RWPE2 (cell line): ENCODE results near the gene TMEM79.

ENCODE experiments used
- ATAC-seq: fragments of 200-7000 bp; cut with Tn5 transposase; 3 replicates; pipeline ENCODE4 v1.9.1; 2021; ENCODE audit warnings: low read depth
- DNase-seq: peaks from one replicate; pipeline ENCODE4 v3.0.0-alpha.2; 2020; ENCODE audit warnings: low spot score
- H3K27ac ChIP-seq: fragments of 450-650 bp; 2 replicates; pipeline ENCODE4 v1.5.1; 2017; ENCODE audit warnings: mild to moderate bottlenecking; ENCODE audit not compliant: poor library complexity, severe bottlenecking
- H3K27me3 ChIP-seq: fragments of 250-450 bp; sonication (Bioruptor Pico); 2 replicates; pipeline ENCODE4 v1.5.1; 2021; ENCODE audit warnings: mild to moderate bottlenecking, moderate library complexity; ENCODE audit not compliant: insufficient read depth, poor library complexity, severe bottlenecking
- H3K36me3 ChIP-seq: fragments of 250-450 bp; sonication (Bioruptor Pico); 2 replicates; pipeline ENCODE4 v1.5.1; 2020; ENCODE audit warnings: low read depth, mild to moderate bottlenecking, moderate library complexity
- H3K4me1 ChIP-seq: fragments of 250-450 bp; sonication (Bioruptor Pico); 2 replicates; pipeline ENCODE4 v1.5.1; 2021; ENCODE audit warnings: mild to moderate bottlenecking, moderate library complexity; ENCODE audit not compliant: insufficient read depth, poor library complexity, severe bottlenecking
- H3K4me3 ChIP-seq: fragments of 250-450 bp; sonication (Bioruptor Pico); 2 replicates; pipeline ENCODE4 v1.5.1; 2021; ENCODE audit warnings: mild to moderate bottlenecking, moderate library complexity; ENCODE audit not compliant: severe bottlenecking
- H3K9me3 ChIP-seq: fragments of 250-450 bp; sonication (Bioruptor Pico); 2 replicates; pipeline ENCODE4 v1.5.1; 2021; ENCODE audit warnings: mild to moderate bottlenecking, moderate library complexity; ENCODE audit not compliant: severe bottlenecking
- TF ChIP-seq, protein P1 (sequence below): fragments of 450-650 bp; IDR thresholded peaks from one replicate; pipeline ENCODE4 v1.5.1; 2017; ENCODE audit warnings: mild to moderate bottlenecking, moderate library complexity; ENCODE audit not compliant: poor library complexity, severe bottlenecking

TMEM79 gene

DNA sequence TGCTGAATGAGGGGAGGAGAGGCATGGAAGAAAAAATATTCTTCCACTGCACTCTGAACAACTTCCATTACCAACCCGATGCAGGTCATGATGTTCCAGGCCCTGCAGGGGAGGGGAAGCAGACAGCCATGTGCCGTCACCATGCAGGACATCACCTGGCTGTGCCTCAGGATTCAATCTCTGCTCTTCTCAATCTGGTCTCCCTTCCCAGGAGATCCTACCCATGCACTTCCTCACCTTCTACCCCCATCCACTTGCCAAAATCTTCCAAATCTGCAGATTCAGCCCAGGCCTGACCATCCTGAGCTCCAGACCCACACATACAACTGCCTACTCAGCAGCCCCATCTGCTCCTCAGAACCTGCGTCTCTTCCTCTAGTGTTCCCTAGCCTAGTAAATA, 30.5 kb upstream of the TMEM79 start:
- Histone ChIP-seq H3K4me1 (no peaks in the 10 kb centered on the region), H3K4me3 (no peak overlapping the region), H3K27ac (no peak overlapping the region), H3K9me3 (no peaks in the 10 kb centered on the region), H3K36me3 (peaks cover 77% of the 10 kb centered on the region), H3K27me3 (no peaks in the 10 kb centered on the region)
- ATAC-seq (no peak), DNase-seq (no peak)
- TF ChIP-seq, protein P1, sequence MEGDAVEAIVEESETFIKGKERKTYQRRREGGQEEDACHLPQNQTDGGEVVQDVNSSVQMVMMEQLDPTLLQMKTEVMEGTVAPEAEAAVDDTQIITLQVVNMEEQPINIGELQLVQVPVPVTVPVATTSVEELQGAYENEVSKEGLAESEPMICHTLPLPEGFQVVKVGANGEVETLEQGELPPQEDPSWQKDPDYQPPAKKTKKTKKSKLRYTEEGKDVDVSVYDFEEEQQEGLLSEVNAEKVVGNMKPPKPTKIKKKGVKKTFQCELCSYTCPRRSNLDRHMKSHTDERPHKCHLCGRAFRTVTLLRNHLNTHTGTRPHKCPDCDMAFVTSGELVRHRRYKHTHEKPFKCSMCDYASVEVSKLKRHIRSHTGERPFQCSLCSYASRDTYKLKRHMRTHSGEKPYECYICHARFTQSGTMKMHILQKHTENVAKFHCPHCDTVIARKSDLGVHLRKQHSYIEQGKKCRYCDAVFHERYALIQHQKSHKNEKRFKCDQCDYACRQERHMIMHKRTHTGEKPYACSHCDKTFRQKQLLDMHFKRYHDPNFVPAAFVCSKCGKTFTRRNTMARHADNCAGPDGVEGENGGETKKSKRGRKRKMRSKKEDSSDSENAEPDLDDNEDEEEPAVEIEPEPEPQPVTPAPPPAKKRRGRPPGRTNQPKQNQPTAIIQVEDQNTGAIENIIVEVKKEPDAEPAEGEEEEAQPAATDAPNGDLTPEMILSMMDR, result no peak

DNA sequence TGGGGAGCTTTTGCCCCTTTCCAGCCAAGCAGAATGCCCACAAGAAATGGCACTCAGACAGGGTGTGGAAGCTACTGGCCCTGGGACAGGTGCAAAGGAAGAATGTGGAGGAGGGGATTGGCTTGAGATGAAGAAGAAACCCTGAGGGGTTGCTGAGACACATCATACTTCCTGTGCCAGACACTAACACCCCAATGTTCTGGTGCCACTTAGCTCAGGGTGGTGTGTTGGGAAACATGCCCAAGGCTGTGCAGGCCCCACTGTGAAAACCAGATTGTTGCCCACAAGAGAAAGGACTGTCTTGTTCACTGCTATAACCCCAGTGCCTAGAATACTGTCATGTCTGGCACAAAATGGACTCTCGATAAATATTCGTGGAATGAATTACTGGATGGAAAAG, 26.4 kb upstream of the TMEM79 start:
- Histone ChIP-seq H3K27ac (no peak overlapping the region), H3K36me3 (peaks cover 97% of the 10 kb centered on the region), H3K4me3 (no peak overlapping the region), H3K9me3 (no peaks in the 10 kb centered on the region), H3K27me3 (no peaks in the 10 kb centered on the region), H3K4me1 (peaks cover 14% of the 10 kb centered on the region)
- DNase-seq, result no peak
- TF ChIP-seq, protein P1, result no peak
- no peak for ATAC-seq

DNA sequence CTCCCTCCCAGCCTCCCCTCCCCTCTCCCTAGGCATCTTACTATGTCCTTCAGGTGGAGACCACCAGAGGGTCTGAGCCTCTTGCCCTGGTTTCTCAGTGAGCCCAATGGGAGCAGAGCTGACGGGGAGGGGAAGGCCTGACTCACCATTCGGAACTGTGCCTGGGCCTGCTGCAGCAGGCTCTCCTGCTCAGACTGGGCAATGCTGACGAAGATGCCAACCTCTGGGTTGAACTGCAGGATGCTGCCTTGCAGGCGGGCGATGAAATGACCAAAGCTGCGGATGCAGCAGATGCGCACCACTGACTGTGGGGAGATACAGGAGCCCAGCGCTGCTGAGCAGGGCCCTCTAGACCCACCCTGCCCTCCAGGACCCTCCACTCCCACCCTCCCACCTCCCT, 25.3 kb upstream of the TMEM79 start:
- peak; percentile 68 for ATAC-seq
- DNase-seq, result no peak
- Histone ChIP-seq H3K27me3 (no peaks in the 10 kb centered on the region), H3K27ac (no peak overlapping the region), H3K36me3 (peaks cover 97% of the 10 kb centered on the region), H3K4me3 (no peak overlapping the region), H3K9me3 (no peaks in the 10 kb centered on the region), H3K4me1 (peaks cover 25% of the 10 kb centered on the region)
- TF ChIP-seq, protein P1, result no peak

DNA sequence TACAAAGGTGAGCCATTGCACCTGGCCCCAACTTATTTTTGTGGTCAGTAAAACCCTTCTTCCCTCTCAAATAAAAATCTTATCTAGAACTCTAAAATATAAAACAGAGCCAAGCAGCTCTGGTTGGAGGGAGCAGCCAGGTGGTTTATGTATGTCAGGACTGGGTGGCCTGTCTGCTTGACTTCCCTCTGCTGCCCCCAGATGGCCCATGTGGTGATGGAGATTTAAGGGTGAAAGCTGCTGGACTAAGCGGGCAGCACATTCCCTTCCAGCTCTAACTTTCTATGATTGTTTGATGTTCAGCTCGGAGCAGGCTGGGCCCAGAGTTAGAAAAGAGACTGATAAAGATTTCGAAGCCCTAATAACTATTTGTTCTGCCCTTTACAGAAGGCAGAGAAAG, 24.3 kb upstream of the TMEM79 start:
- ATAC-seq, result no peak
- no peak overlapping the region for H3K4me3 ChIP-seq
- TF ChIP-seq, protein P1, result no peak
- H3K36me3 ChIP-seq, result peaks cover 96% of the 10 kb centered on the region
- H3K27ac ChIP-seq, result no peak overlapping the region
- H3K27me3 ChIP-seq, result no peaks in the 10 kb centered on the region
- H3K9me3 ChIP-seq, result no peaks in the 10 kb centered on the region
- DNase-seq, result no peak
- peaks cover 25% of the 10 kb centered on the region for H3K4me1 ChIP-seq

DNA sequence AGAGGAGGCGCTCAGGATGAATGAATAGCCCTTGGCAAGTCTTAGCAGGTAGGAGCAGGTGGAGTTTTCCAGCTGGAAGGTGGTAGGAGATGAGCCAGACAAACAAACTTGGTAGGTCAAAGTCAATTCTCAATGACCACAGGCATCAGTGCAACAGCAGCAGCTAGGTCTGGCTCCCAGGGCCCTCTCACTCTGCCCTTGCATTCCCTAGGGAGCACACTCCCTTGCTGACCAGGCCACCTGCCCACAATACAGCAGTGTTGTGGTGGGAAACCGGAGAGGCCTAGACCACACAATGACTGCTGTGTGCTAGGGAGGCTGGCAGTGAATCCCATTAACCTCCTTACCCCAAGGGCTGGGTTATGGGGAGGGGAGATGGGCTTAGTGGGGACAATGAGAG, 23.2 kb upstream of the TMEM79 start:
- peaks cover 93% of the 10 kb centered on the region for H3K36me3 ChIP-seq
- H3K9me3 ChIP-seq, result no peaks in the 10 kb centered on the region
- DNase-seq, result no peak
- no peak overlapping the region for H3K27ac ChIP-seq
- ATAC-seq, result no peak
- TF ChIP-seq, protein P1, result no peak
- no peak overlapping the region for H3K4me3 ChIP-seq
- no peaks in the 10 kb centered on the region for H3K27me3 ChIP-seq
- H3K4me1 ChIP-seq, result peaks cover 25% of the 10 kb centered on the region
